ENCODE results near the gene PTPRM.

DNA sequence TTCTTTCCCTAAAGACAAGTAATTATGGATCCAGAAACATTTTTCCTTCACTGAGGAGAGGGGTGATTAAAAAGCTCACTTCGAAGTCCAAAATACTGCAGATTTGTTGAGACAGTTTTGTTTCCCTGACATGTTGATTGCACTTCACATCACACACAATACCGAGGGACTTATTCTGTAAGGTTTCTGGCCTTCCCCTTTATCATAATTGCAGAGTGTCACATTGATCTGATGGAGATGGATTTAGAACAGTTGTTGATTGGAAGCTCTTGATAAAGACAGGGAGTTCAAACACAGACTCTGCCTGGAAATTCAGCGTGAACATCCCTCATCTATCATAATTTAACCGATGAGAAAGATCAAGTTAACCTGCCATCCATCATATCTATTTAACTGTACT lies 163.6 kb downstream of the PTPRM start:
- no peak for TF ChIP-seq EZH2 (IDR thresholded peaks at IDR 0.05; ENCODE audit: insufficient read depth, poor library complexity, severe bottlenecking)
- TF ChIP-seq EZH2phosphoT487 (IDR thresholded peaks at IDR 0.05; ENCODE audit: insufficient read depth, low read depth), result no peak
